WTC11 (cell line): ENCODE results near the gene ACCSL. TPM values are rescaled to one million over a fixed set of nuclear protein-coding genes. Genes with fewer than 3 reads are reported as not detected.

Experiments
- ATAC-seq: fragments of 200-7000 bp; cut with Tn5 transposase; 2 replicates; pipeline ENCODE4 v1.10.0; 2021; ENCODE audit warnings: mild to moderate bottlenecking, moderate library complexity
- CTCF ChIA-PET: fragments of 300-600 bp; sonication (Branson Sonifier 250); formaldehyde crosslinking; loops from one replicate; lab custom pipeline; 2021; ENCODE audit warnings: antibody characterized with exemption; lab: Charles Lee
- POLR2A ChIA-PET: fragments of 350-600 bp; sonication (Branson Sonifier 250); formaldehyde crosslinking; loops from one replicate; lab custom pipeline; 2021; ENCODE audit warnings: antibody characterized with exemption; lab: Charles Lee
- DNase-seq: peaks from one replicate; pipeline ENCODE4 v3.0.0; 2021; ENCODE audit warnings: low spot score
- H3K27ac Mint-ChIP-seq: 2 replicates; pipeline ENCODE4 v1.8.0; 2021; ENCODE audit warnings: mixed read lengths
- H3K27me3 Mint-ChIP-seq: 2 replicates; pipeline ENCODE4 v1.8.0; 2021; ENCODE audit warnings: low read depth, mild to moderate bottlenecking, moderate library complexity, mixed read lengths
- H3K36me3 Mint-ChIP-seq: 2 replicates; pipeline ENCODE4 v1.8.0; 2021; ENCODE audit warnings: mixed read lengths
- H3K4me1 Mint-ChIP-seq: 2 replicates; pipeline ENCODE4 v1.8.0; 2022; ENCODE audit warnings: mixed read lengths
- H3K4me3 Mint-ChIP-seq: 2 replicates; pipeline ENCODE4 v1.8.0; 2021; ENCODE audit warnings: mild to moderate bottlenecking, moderate library complexity, mixed read lengths
- H3K9me3 Mint-ChIP-seq: 2 replicates; pipeline ENCODE4 v1.8.0; 2021; ENCODE audit warnings: mixed read lengths
- CBFB ChIP-seq: sonication (generic); formaldehyde crosslinking; IDR thresholded peaks from 2 replicates; pipeline ENCODE4 v1.8.1; 2022; ENCODE audit warnings: mild to moderate bottlenecking, low read depth, missing genetic modification reagents
- ERG ChIP-seq: fragments of 250-450 bp; sonication (Bioruptor Pico); IDR thresholded peaks from 2 replicates; pipeline ENCODE4 v1.8.0; 2021; ENCODE audit warnings: mild to moderate bottlenecking
- FOXK1 ChIP-seq: sonication (generic); formaldehyde crosslinking; IDR thresholded peaks from 2 replicates; pipeline ENCODE4 v1.8.0; 2022; ENCODE audit warnings: mild to moderate bottlenecking, moderate library complexity, missing genetic modification reagents
- JUN ChIP-seq: sonication (generic); formaldehyde crosslinking; IDR thresholded peaks from 2 replicates; pipeline ENCODE4 v1.8.0; 2023; ENCODE audit warnings: mild to moderate bottlenecking, missing genetic modification reagents
- MYBL2 ChIP-seq: sonication (generic); formaldehyde crosslinking; IDR thresholded peaks from 2 replicates; pipeline ENCODE4 v1.8.1; 2023; ENCODE audit warnings: mild to moderate bottlenecking, moderate library complexity, missing genetic modification reagents
- NFATC4 ChIP-seq: fragments of 250-450 bp; sonication (Bioruptor Pico); IDR thresholded peaks from 2 replicates; pipeline ENCODE4 v1.9.0; 2021; ENCODE audit warnings: mild to moderate bottlenecking
- NFYB ChIP-seq: sonication (generic); formaldehyde crosslinking; conservative IDR thresholded peaks from 2 replicates; pipeline ENCODE4 v1.8.0; 2022; ENCODE audit warnings: low read depth, missing genetic modification reagents
- RELA ChIP-seq: sonication (generic); formaldehyde crosslinking; IDR thresholded peaks from 2 replicates; pipeline ENCODE4 v1.8.1; 2022; ENCODE audit warnings: missing genetic modification reagents, mild to moderate bottlenecking, borderline replicate concordance
- SMAD3 ChIP-seq: sonication (generic); formaldehyde crosslinking; IDR thresholded peaks from 2 replicates; pipeline ENCODE4 v1.8.0; 2022; ENCODE audit warnings: missing genetic modification reagents, mild to moderate bottlenecking, borderline replicate concordance
- SMAD4 ChIP-seq: sonication (generic); formaldehyde crosslinking; IDR thresholded peaks from 2 replicates; pipeline ENCODE4 v1.8.0; 2022; ENCODE audit warnings: mild to moderate bottlenecking, missing genetic modification reagents
- TP53 ChIP-seq: sonication (generic); formaldehyde crosslinking; IDR thresholded peaks from 2 replicates; pipeline ENCODE4 v1.8.1; 2023; ENCODE audit warnings: mild to moderate bottlenecking, missing genetic modification reagents
- USF2 ChIP-seq: sonication (generic); formaldehyde crosslinking; IDR thresholded peaks from 2 replicates; pipeline ENCODE4 v1.8.1; 2023; ENCODE audit warnings: mild to moderate bottlenecking, missing genetic modification reagents, moderate library complexity
- ZNF138 ChIP-seq: sonication (generic); formaldehyde crosslinking; conservative IDR thresholded peaks from 2 replicates; pipeline ENCODE4 v1.8.1; 2022; ENCODE audit warnings: mild to moderate bottlenecking, moderate library complexity, missing genetic modification reagents
- ZNF671 ChIP-seq: fragments of 250-450 bp; sonication (Bioruptor Pico); IDR thresholded peaks from 2 replicates; pipeline ENCODE4 v1.8.0; 2021; ENCODE audit warnings: mild to moderate bottlenecking
- ZSCAN18 ChIP-seq: fragments of 250-450 bp; sonication (Bioruptor Pico); IDR thresholded peaks from 2 replicates; pipeline ENCODE4 v2.1.2; 2022; ENCODE audit warnings: mild to moderate bottlenecking, moderate library complexity
- total RNA-seq: library from RNA; stranded (reverse); gene quantifications from 3 replicates; pipeline ENCODE4 v1.2.3, GENCODE V29; 2021
- TF ChIP-seq, protein P1 (sequence below): sonication (generic); formaldehyde crosslinking; IDR thresholded peaks from 2 replicates; pipeline ENCODE4 v1.8.1; 2023; ENCODE audit warnings: mild to moderate bottlenecking, missing genetic modification reagents
- TF ChIP-seq, protein P2 (sequence below): fragments of 250-450 bp; sonication (Bioruptor Pico); conservative IDR thresholded peaks from 2 replicates; pipeline ENCODE4 v1.9.0; 2021; ENCODE audit warnings: mild to moderate bottlenecking
- TF ChIP-seq, protein P3 (sequence below): sonication (generic); formaldehyde crosslinking; IDR thresholded peaks from 2 replicates; pipeline ENCODE4 v1.8.1; 2023; ENCODE audit warnings: mild to moderate bottlenecking, missing genetic modification reagents, moderate library complexity

The ACCSL gene
- total RNA-seq, 1 experiment from 2014 or later: not detected

GRCh38 chr11:44028816-44029506 is 18.8 kb upstream of the ACCSL start:
- no peak for ATAC-seq
- Mint-ChIP-seq H3K4me3 (no peak overlapping the region), H3K4me1 (peaks cover 22% of the 10 kb centered on the region), H3K36me3 (peaks cover 8% of the 10 kb centered on the region; the same call in 1 of the 2 replicates), H3K9me3 (peaks cover 20% of the 10 kb centered on the region), H3K27me3 (peaks cover 4% of the 10 kb centered on the region; the same call in 1 of the 2 replicates)
- POLR2A ChIA-PET: interaction anchor here (0.9 kb wide), 1 partner anchor 197 kb away, joined by 3 read pairs; no protein-coding TSS in a partner anchor
- CTCF ChIA-PET: interaction anchor here (0.9 to 1.4 kb wide), 4 partner anchors 8 to 177 kb away, joined by 3 read pairs; no protein-coding TSS in a partner anchor
- no peak for DNase-seq
- TF ChIP-seq ZNF671 (CRISPR knock-in tag): no peak
- no peak for TF ChIP-seq MYBL2 (CRISPR knock-in tag)
- TF ChIP-seq JUN (CRISPR knock-in tag): no peak
- TF ChIP-seq CBFB (CRISPR knock-in tag): no peak
- no peak for TF ChIP-seq SMAD4 (CRISPR knock-in tag)
- TF ChIP-seq ZNF138 (CRISPR knock-in tag): no peak
- no peak for TF ChIP-seq NFYB (CRISPR knock-in tag)
- TF ChIP-seq USF2: no peak
- no peak for TF ChIP-seq NFATC4 (CRISPR knock-in tag)
- TF ChIP-seq, protein P1, sequence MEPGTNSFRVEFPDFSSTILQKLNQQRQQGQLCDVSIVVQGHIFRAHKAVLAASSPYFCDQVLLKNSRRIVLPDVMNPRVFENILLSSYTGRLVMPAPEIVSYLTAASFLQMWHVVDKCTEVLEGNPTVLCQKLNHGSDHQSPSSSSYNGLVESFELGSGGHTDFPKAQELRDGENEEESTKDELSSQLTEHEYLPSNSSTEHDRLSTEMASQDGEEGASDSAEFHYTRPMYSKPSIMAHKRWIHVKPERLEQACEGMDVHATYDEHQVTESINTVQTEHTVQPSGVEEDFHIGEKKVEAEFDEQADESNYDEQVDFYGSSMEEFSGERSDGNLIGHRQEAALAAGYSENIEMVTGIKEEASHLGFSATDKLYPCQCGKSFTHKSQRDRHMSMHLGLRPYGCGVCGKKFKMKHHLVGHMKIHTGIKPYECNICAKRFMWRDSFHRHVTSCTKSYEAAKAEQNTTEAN: no peak
- no peak for TF ChIP-seq RELA (CRISPR knock-in tag)
- TF ChIP-seq, protein P2, sequence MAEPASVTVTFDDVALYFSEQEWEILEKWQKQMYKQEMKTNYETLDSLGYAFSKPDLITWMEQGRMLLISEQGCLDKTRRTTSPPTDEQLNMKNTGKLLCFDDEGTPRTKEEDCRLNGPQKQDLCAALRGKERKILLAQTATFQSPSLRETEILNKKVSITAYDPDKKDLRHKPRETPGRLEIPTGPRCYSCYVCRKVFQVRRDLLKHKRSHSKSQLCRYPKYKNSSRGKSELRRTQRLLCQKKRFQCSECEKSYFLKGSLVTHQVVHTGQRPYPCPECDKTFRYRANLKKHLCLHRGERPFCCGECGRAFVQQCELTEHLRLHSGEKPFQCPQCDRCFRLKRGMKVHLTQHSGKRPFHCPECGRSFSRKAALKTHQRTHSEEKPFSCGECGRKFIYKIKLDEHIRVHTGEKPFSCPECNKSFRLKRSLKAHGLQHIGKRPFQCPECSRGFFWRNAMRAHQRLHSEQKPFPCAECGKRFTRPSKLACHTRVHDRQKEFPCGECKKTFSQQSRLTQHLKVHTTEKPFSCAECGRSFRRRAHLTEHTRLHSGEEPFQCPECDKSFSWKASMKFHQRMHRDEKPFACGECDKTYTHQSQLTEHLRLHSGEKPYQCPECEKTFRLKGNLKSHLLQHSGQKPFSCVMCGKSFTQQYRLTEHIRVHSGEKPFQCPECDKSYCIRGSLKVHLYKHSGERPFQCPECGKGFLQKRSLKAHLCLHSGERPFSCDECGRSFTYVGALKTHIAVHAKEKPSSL (CRISPR knock-in tag): no peak
- TF ChIP-seq, protein P3, sequence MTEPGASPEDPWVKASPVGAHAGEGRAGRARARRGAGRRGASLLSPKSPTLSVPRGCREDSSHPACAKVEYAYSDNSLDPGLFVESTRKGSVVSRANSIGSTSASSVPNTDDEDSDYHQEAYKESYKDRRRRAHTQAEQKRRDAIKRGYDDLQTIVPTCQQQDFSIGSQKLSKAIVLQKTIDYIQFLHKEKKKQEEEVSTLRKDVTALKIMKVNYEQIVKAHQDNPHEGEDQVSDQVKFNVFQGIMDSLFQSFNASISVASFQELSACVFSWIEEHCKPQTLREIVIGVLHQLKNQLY (CRISPR knock-in tag): no peak
- TF ChIP-seq FOXK1 (CRISPR knock-in tag): no peak
- TF ChIP-seq TP53: no peak
- TF ChIP-seq ZSCAN18 (CRISPR knock-in tag): no peak
- TF ChIP-seq ERG (CRISPR knock-in tag): no peak
- no peak for TF ChIP-seq SMAD3 (CRISPR knock-in tag)
- TF ChIP-seq, all 79 proteins: peak for 0
- no peak overlapping the region for H3K27ac Mint-ChIP-seq
